Spleen (tissue), 11 donors: ENCODE results near the gene EFNA5. TPM values are rescaled to one million over a fixed set of nuclear protein-coding genes. Genes with fewer than 3 reads are reported as not detected.

ENCODE experiments used
- DNase-seq: peaks from one replicate; pipeline ENCODE4 v3.0.0-alpha.2; 2020
- H3K27ac ChIP-seq, 8 donors: fragments of 200-600 bp; sonication (generic) in 7 of 8; 1 replicate in 4 of 8; 2 replicates in 4 of 8; pipeline versions ENCODE4 v1.5.0 to v1.8.0; 2016 to 2021; ENCODE audit warnings: inconsistent platforms in 4 of 8, mild to moderate bottlenecking in 4 of 8, moderate library complexity in 1 of 8
- H3K27me3 ChIP-seq, 7 donors: fragments of 200-600 bp; sonication (generic) in 6 of 7; replicated peaks in 1 of 7; 1 replicate in 4 of 7; 2 replicates in 3 of 7; pipeline versions ENCODE4 v1.5.0 to v1.8.0; 2016 to 2021; ENCODE audit warnings: inconsistent platforms in 3 of 7, mild to moderate bottlenecking in 1 of 7
- H3K36me3 ChIP-seq, 6 donors: fragments of 200-600 bp; sonication (generic) in 5 of 6; 1 replicate in 4 of 6; 2 replicates in 2 of 6; pipeline versions ENCODE4 v1.5.0 to v1.8.0; 2016 to 2021; ENCODE audit warnings: inconsistent platforms in 2 of 6
- H3K4me1 ChIP-seq, 6 donors: fragments of 200-600 bp; sonication (generic) in 5 of 6; 1 replicate in 3 of 6; 2 replicates in 3 of 6; pipeline versions ENCODE4 v1.5.0 to v1.8.0; 2016 to 2021; ENCODE audit warnings: inconsistent platforms in 3 of 6
- H3K4me3 ChIP-seq, 8 donors: fragments of 200-600 bp; sonication (generic) in 7 of 8; 1 replicate in 4 of 8; 2 replicates in 4 of 8; pipeline versions ENCODE4 v1.5.0 to v1.8.0; 2016 to 2021; ENCODE audit warnings: inconsistent platforms in 4 of 8, mild to moderate bottlenecking in 4 of 8, moderate library complexity in 2 of 8
- H3K9me3 ChIP-seq, 8 donors: fragments of 200-600 bp; sonication (generic) in 7 of 8; 1 replicate in 4 of 8; 2 replicates in 4 of 8; pipeline versions ENCODE4 v1.5.0 to v1.8.0; 2016 to 2021; ENCODE audit warnings: inconsistent platforms in 4 of 8
- CTCF ChIP-seq, 11 experiments: fragments of 200-600 bp in 7 of 11; fragments of 450-650 bp in 4 of 11; sonication (generic) in 4 of 11; IDR thresholded peaks in 8 of 11; conservative IDR thresholded peaks in 3 of 11; 1 replicate in 7 of 11; 2 replicates in 4 of 11; pipeline versions ENCODE4 v1.4.0 to v1.8.0; 2016 to 2021; ENCODE audit warnings: antibody characterized with exemption in 11 of 11, inconsistent platforms in 4 of 11, mild to moderate bottlenecking in 1 of 11
- POLR2A ChIP-seq, 3 donors: fragments of 450-650 bp; IDR thresholded peaks; one replicate each; pipeline ENCODE4 v1.5.1; 2017; ENCODE audit warnings: antibody characterized with exemption in 3 of 3, mild to moderate bottlenecking in 1 of 3
- POLR2AphosphoS5 ChIP-seq, 3 donors: sonication (generic); formaldehyde crosslinking; IDR thresholded peaks; one replicate each; pipeline ENCODE4 v1.5.1; 2017; ENCODE audit warnings: antibody characterized with exemption in 3 of 3
- WGBS, 5 donors: extraction: QIAGEN DNeasy Blood & Tissue Kit in 3 of 5; methylation state at CpG; one replicate each; pipeline versions ENCODE4 v1.1.5 to v1.1.7; 2013 to 2018; 5-methylcytosine and 5-hydroxymethylcytosine counted together
- intact Hi-C: fragments of 100-400 bp; cut with DNase I; formaldehyde crosslinking; loops from one replicate; pipeline ENCODE4 v1.15.0; 2023; ENCODE audit warnings: low total_unique reads
- polyA plus RNA-seq, 3 donors: library from polyadenylated mRNA; stranded (reverse); fragments of 200-250 nt; gene quantifications; one replicate each; pipeline ENCODE4 v1.2.1, GENCODE V29; 2013
- total RNA-seq, 7 donors: library from RNA; depleted of rRNA in 3 of 7; stranded (reverse); fragments of >200 nt in 3 of 7; fragmentation: NEBNext Ultra II Directional in 4 of 7; extraction: Animal tissue kit (Norgen Biotek cat#: 25700) in 4 of 7; gene quantifications; one replicate each; pipeline versions ENCODE4 v1.1.0 to v1.2.1, GENCODE V29; 2016 to 2021
- donor health status: healthy with polysubstance abuse.
- donor health status: DM: no; HTN: no; CAD: no; lungs with moderate emphysema.
- donor health status: DM: no; HTN: no; CAD: no.
- donor health status: Bipolar disorder and iron deficiency.
- donor health status: healthy.
- donor health status: DM: no; HTN: no; CAD: no.
- donor health status: DM: yes; HTN: yes; CAD: no.

The EFNA5 gene
- total and polyA plus RNA-seq, 10 donors: 0.33 to 29.0 (median 12.2) TPM

GRCh38 chr5:107472620-107473064 is 198.1 kb downstream of the EFNA5 start:
- no peak for TF ChIP-seq POLR2AphosphoS5 (IDR thresholded peaks at IDR 0.05)
- TF ChIP-seq POLR2A (IDR thresholded peaks at IDR 0.05): no peak
- TF ChIP-seq CTCF (IDR thresholded peaks at IDR 0.05 in 8 of 11, conservative IDR thresholded peaks at IDR 0.05 in 3 of 11): no peak
- no peaks in the 10 kb centered on the region for H3K9me3 ChIP-seq
- H3K4me3 ChIP-seq: no peak overlapping the region
- intact Hi-C loops: no loop called here
- DNase-seq: no peak
- no peaks in the 10 kb centered on the region for H3K27me3 ChIP-seq
- peak overlapping the region in 1 of 8 donors; percentile 9 for H3K27ac ChIP-seq
- 63 to 74% (median 68%) methylated on average over 2 of the region's 2 CpGs for WGBS, 5 donors
- peaks cover 0 to 41% (median 8%) of the 10 kb centered on the region in 6 donors for H3K4me1 ChIP-seq
- no peaks in the 10 kb centered on the region for H3K36me3 ChIP-seq

GRCh38 chr5:107470295-107470582 is 200.5 kb downstream of the EFNA5 start:
- Histone ChIP-seq H3K36me3 (no peaks in the 10 kb centered on the region), H3K27me3 (no peaks in the 10 kb centered on the region), H3K4me3 (peak overlapping the region in 1 of 8 donors; percentile 12), H3K4me1 (peaks cover 0 to 40% (median 10%) of the 10 kb centered on the region in 6 donors), H3K9me3 (no peaks in the 10 kb centered on the region), H3K27ac (peak overlapping the region in 5 of 8 donors; percentile 53 to 78 (median 66))
- no peak for DNase-seq
- TF ChIP-seq CTCF (IDR thresholded peaks at IDR 0.05 in 8 of 11, conservative IDR thresholded peaks at IDR 0.05 in 3 of 11): no peak
- WGBS, 5 donors: 40 to 73% (median 67%) methylated on average over 1 of the region's 1 CpG
- intact Hi-C loops: no loop called here

GRCh38 chr5:107469485-107470294 is 201.0 kb downstream of the EFNA5 start:
- no peak for DNase-seq
- TF ChIP-seq CTCF (IDR thresholded peaks at IDR 0.05 in 8 of 11, conservative IDR thresholded peaks at IDR 0.05 in 3 of 11) (no peak), POLR2A (IDR thresholded peaks at IDR 0.05) (no peak)
- Histone ChIP-seq H3K27ac (peak overlapping the region; percentile 17 to 78 (median 61)), H3K27me3 (no peaks in the 10 kb centered on the region), H3K36me3 (no peaks in the 10 kb centered on the region), H3K4me3 (peak overlapping the region in 1 of 8 donors; percentile 12), H3K9me3 (no peaks in the 10 kb centered on the region), H3K4me1 (peaks cover 0 to 35% (median 7%) of the 10 kb centered on the region in 6 donors)
- WGBS, 5 donors: 59 to 65% (median 61%) methylated on average over 5 of the region's 5 CpGs
- intact Hi-C loops: no loop called here

- 34 to 68% (median 41%) methylated on average over 2 of the region's 2 CpGs for WGBS, 5 donors
- Histone ChIP-seq H3K36me3 (no peaks in the 10 kb centered on the region), H3K4me3 (peak overlapping the region in 1 of 8 donors; percentile 8), H3K27me3 (no peaks in the 10 kb centered on the region), H3K4me1 (peaks cover 0 to 30% (median 7%) of the 10 kb centered on the region in 6 donors), H3K27ac (peak overlapping the region; percentile 17 to 78 (median 61)), H3K9me3 (no peaks in the 10 kb centered on the region)
- TF ChIP-seq CTCF (IDR thresholded peaks at IDR 0.05 in 8 of 11, conservative IDR thresholded peaks at IDR 0.05 in 3 of 11) (no peak), POLR2A (IDR thresholded peaks at IDR 0.05) (no peak), POLR2AphosphoS5 (IDR thresholded peaks at IDR 0.05) (no peak)
- intact Hi-C loops: no loop called here
- DNase-seq: no peak
Observed at GRCh38 chr5:107469064-107469463, 201.7 kb downstream of the EFNA5 start.
